Astrocyte (in vitro differentiated cells and primary cell): ENCODE data around the gene PTPRN2.

Source experiments
- EZH2 ChIP-seq: IDR thresholded peaks from 2 replicates; pipeline ENCODE4 v1.6.1; 2012; ENCODE audit warnings: mild to moderate bottlenecking, low read length, inconsistent platforms; ENCODE audit not compliant: insufficient read depth
- TF ChIP-seq, protein P1 (sequence below): IDR thresholded peaks from 2 replicates; pipeline ENCODE4 v1.5.1; 2011; ENCODE audit warnings: low read depth, mild to moderate bottlenecking, inconsistent platforms, low read length, moderate library complexity; ENCODE audit not compliant: insufficient read depth

DNA sequence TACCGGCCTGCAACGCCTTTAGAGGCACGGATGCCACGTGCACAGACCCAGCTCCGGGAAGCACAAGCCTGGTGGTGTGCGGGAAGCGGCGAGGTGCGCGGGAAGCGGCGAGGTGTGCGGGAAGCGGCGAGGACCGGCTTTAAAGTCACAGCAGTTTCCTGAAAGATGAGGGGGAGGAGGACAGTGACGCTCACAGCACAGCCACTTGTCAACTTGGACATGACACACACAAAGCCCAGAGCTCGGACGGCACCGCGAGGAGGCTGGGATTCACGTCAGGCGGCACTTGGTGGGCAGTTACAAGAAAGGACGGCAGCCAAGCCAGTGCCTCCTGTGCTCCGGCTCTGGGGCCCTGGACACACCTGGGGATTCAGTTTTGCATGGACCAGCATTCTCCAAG is 724.9 kb downstream of the PTPRN2 start:
- no peak for TF ChIP-seq EZH2
- TF ChIP-seq, protein P1, sequence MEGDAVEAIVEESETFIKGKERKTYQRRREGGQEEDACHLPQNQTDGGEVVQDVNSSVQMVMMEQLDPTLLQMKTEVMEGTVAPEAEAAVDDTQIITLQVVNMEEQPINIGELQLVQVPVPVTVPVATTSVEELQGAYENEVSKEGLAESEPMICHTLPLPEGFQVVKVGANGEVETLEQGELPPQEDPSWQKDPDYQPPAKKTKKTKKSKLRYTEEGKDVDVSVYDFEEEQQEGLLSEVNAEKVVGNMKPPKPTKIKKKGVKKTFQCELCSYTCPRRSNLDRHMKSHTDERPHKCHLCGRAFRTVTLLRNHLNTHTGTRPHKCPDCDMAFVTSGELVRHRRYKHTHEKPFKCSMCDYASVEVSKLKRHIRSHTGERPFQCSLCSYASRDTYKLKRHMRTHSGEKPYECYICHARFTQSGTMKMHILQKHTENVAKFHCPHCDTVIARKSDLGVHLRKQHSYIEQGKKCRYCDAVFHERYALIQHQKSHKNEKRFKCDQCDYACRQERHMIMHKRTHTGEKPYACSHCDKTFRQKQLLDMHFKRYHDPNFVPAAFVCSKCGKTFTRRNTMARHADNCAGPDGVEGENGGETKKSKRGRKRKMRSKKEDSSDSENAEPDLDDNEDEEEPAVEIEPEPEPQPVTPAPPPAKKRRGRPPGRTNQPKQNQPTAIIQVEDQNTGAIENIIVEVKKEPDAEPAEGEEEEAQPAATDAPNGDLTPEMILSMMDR: no peak
